Measurements from ENCODE around the gene RXFP2. TPM values are rescaled to one million over a fixed set of nuclear protein-coding genes. Genes with fewer than 3 reads are reported as not detected.

The RXFP2 gene
- total and polyA plus RNA-seq, 10 of the 15 experiments (the other 5 are each of a cell fraction or from before 2014, with no cell fraction given): 0.01 to 0.05 TPM; not detected in 8

GRCh38 chr13:31803311-31803710 is 64.0 kb downstream of the RXFP2 start:
- Histone ChIP-seq H2AFZ (ENCODE audit: control insufficient read depth, low read depth, low read length) (no peak overlapping the region), H3K79me2 (ENCODE audit: control insufficient read depth, insufficient read depth, low read length) (no peaks in the 10 kb centered on the region), H4K20me1 (ENCODE audit: control insufficient read depth, insufficient read depth) (no peaks in the 10 kb centered on the region), H3K4me2 (ENCODE audit: control insufficient read depth, insufficient read depth) (no peak overlapping the region), H3K4me1 (ENCODE audit: control insufficient read depth, insufficient read depth, low read length) (no peaks in the 10 kb centered on the region), H3K27ac (ENCODE audit: control insufficient read depth, insufficient read depth) (no peak overlapping the region), H3K4me3 (no peak overlapping the region), H3K27me3 (replicated peaks in 1 of 2; ENCODE audit: control insufficient read depth in 2 of 2, insufficient read depth in 2 of 2, low read length in 1 of 2) (no peaks in the 10 kb centered on the region), H3K36me3 (ENCODE audit: control insufficient read depth in 2 of 2, insufficient read depth in 2 of 2, low read length in 1 of 2) (no peaks in the 10 kb centered on the region), H3K9me3 (replicated peaks; ENCODE audit: control insufficient read depth, insufficient read depth, low read length) (no peaks in the 10 kb centered on the region), H3K9ac (ENCODE audit: control insufficient read depth, insufficient read depth, low read length) (no peak overlapping the region)
- intact Hi-C loops (cut with micrococcal nuclease; ENCODE audit: unreplicated experiment) (no loop called here), in situ Hi-C loops (cut with MboI) (no loop called here)
- ChIA-PET SMC1A (ENCODE audit: uncharacterized antibody, unreplicated experiment) (interaction anchor here (0.6 kb wide), 1 partner anchor 585 kb away, joined by 3 read pairs; no protein-coding TSS in a partner anchor), CTCF (no interaction called here), POLR2A (no interaction called here), RAD21 (ENCODE audit: unreplicated experiment) (no interaction called here)
- TF ChIP-seq RFX5 (IDR thresholded peaks at IDR 0.05; ENCODE audit: low read depth, low read length) (no peak), SMAD1 (IDR thresholded peaks at IDR 0.05; ENCODE audit: low read depth, partially characterized antibody) (no peak), SPI1 (IDR thresholded peaks at IDR 0.05; ENCODE audit: borderline replicate concordance, insufficient read depth, low read depth, low read length) (0 out of 2 replicates have a peak, but pooled peaks have one; percentile 4), CBFB (IDR thresholded peaks at IDR 0.05; ENCODE audit: low read depth) (no peak)
- no TSS peak for BruUV-seq (replicated peaks)
- FAIRE-seq (no peak), DNase-seq (ENCODE audit: low read depth, low spot score) (no peak), ATAC-seq (no peak)
- WGBS (ENCODE audit: insufficient coverage, insufficient replicate concordance, low lambda C conversion rate, missing lambda C conversion rate): 3% methylated on average over 1 of the region's 1 CpG

GRCh38 chr13:31805841-31806240 is 66.5 kb downstream of the RXFP2 start:
- FAIRE-seq: no peak
- Histone ChIP-seq H3K27me3 (replicated peaks in 1 of 2; ENCODE audit: control insufficient read depth in 2 of 2, insufficient read depth in 2 of 2, low read length in 1 of 2) (no peaks in the 10 kb centered on the region), H4K20me1 (ENCODE audit: control insufficient read depth, insufficient read depth) (no peaks in the 10 kb centered on the region), H3K36me3 (ENCODE audit: control insufficient read depth in 2 of 2, insufficient read depth in 2 of 2, low read length in 1 of 2) (no peaks in the 10 kb centered on the region), H3K9me3 (replicated peaks; ENCODE audit: control insufficient read depth, insufficient read depth, low read length) (no peaks in the 10 kb centered on the region; the same call in 2 of the 3 replicates), H3K27ac (ENCODE audit: control insufficient read depth, insufficient read depth) (no peak overlapping the region), H3K4me1 (ENCODE audit: control insufficient read depth, insufficient read depth, low read length) (no peaks in the 10 kb centered on the region), H2AFZ (ENCODE audit: control insufficient read depth, low read depth, low read length) (no peak overlapping the region), H3K9ac (ENCODE audit: control insufficient read depth, insufficient read depth, low read length) (no peak overlapping the region), H3K4me3 (no peak overlapping the region), H3K79me2 (ENCODE audit: control insufficient read depth, insufficient read depth, low read length) (no peaks in the 10 kb centered on the region), H3K4me2 (ENCODE audit: control insufficient read depth, insufficient read depth) (no peak overlapping the region)
- TF ChIP-seq CREM (IDR thresholded peaks at IDR 0.05; ENCODE audit: low read depth): no peak
- intact Hi-C loops (cut with micrococcal nuclease; ENCODE audit: unreplicated experiment) (no loop called here), in situ Hi-C loops (cut with MboI) (no loop called here)
- RAD21 ChIA-PET (ENCODE audit: unreplicated experiment): no interaction called here
- SMC1A ChIA-PET (ENCODE audit: uncharacterized antibody, unreplicated experiment): interaction anchor here (1.7 kb wide), 1 partner anchor 10 kb away, joined by 4 read pairs; no protein-coding TSS in a partner anchor
- ATAC-seq: no peak
- POLR2A ChIA-PET: no interaction called here
- BruUV-seq (replicated peaks): no TSS peak
- 41% methylated on average over 4 of the region's 4 CpGs for WGBS (ENCODE audit: insufficient coverage, insufficient replicate concordance, low lambda C conversion rate, missing lambda C conversion rate)
- CTCF ChIA-PET: no interaction called here
- no peak for DNase-seq (ENCODE audit: low read depth, low spot score)
